ENCODE results near the gene APOBEC3A. TPM values are rescaled to one million over a fixed set of nuclear protein-coding genes. Genes with fewer than 3 reads are reported as not detected.
A peak's percentile ranks its signal among the peaks of the same experiment; 100 is the strongest.

The APOBEC3A gene
- polyA plus RNA-seq, 1 experiment: not detected

DNA sequence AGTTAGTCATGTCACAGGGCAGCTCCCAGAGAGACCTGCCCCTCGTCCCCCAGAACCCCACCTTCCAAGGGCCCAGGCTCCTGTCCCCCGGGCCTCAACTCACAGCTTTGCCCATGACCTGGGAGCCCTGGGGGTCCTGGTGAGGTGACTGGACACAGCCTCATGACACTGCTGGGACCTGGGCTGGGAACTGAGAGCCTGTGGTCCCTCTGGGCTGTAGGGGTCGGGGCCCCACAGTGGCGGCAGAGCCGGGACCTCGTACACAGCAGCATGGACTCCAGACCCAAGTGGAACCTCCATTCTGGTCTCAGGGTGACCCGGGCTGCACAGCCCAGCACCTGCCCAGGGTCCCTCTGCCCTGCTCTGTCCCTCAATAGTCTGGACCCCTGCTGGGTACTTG, 6.9 kb downstream of the APOBEC3A start:
- Histone ChIP-seq H3K9me3 (ENCODE audit: control insufficient read depth, insufficient read depth, low read length) (no peaks in the 10 kb centered on the region; the same call in 1 of the 2 replicates), H3K4me3 (ENCODE audit: low read depth, low read length) (no peak overlapping the region), H3K27me3 (ENCODE audit: control insufficient read depth, insufficient read depth, low read length) (peaks cover 44% of the 10 kb centered on the region), H3K27ac (ENCODE audit: low read depth, low read length) (no peak overlapping the region)
- TF ChIP-seq, protein P1, sequence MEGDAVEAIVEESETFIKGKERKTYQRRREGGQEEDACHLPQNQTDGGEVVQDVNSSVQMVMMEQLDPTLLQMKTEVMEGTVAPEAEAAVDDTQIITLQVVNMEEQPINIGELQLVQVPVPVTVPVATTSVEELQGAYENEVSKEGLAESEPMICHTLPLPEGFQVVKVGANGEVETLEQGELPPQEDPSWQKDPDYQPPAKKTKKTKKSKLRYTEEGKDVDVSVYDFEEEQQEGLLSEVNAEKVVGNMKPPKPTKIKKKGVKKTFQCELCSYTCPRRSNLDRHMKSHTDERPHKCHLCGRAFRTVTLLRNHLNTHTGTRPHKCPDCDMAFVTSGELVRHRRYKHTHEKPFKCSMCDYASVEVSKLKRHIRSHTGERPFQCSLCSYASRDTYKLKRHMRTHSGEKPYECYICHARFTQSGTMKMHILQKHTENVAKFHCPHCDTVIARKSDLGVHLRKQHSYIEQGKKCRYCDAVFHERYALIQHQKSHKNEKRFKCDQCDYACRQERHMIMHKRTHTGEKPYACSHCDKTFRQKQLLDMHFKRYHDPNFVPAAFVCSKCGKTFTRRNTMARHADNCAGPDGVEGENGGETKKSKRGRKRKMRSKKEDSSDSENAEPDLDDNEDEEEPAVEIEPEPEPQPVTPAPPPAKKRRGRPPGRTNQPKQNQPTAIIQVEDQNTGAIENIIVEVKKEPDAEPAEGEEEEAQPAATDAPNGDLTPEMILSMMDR (IDR thresholded peaks at IDR 0.05; ENCODE audit: low read depth, low read length): no peak
- DNase-seq (ENCODE audit: low read depth, low spot score): no peak
- ChIA-PET POLR2A (no interaction called here), CTCF (no interaction called here)

DNA sequence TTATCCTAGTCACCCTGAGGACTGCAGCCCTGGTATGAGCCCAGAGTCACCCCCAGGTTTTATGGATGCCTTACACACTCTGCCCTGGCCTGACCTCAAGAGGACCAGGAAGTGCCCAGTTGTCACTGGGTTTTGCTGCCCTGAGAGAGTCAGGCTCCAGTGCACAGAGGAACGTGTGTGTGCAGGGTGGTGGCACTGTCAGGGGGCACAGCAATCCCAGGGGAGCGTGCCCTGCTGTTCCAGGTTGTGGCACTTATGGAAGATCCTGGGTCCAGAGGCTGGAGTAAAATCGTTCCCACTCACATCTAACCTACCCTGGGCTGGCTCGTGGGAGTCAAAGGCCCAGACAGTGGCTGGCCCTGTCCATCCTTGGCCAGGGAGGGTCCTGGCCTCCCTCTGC, 7.6 kb downstream of the APOBEC3A start:
- no peak for DNase-seq (ENCODE audit: low read depth, low spot score)
- ChIA-PET CTCF (no interaction called here), POLR2A (no interaction called here)
- no peak overlapping the region for H3K27ac ChIP-seq (ENCODE audit: low read depth, low read length)
- TF ChIP-seq, protein P1 (IDR thresholded peaks at IDR 0.05; ENCODE audit: low read depth, low read length): no peak
- no peaks in the 10 kb centered on the region; the same call in 1 of the 2 replicates for H3K9me3 ChIP-seq (ENCODE audit: control insufficient read depth, insufficient read depth, low read length)
- H3K4me3 ChIP-seq (ENCODE audit: low read depth, low read length): no peak overlapping the region
- H3K27me3 ChIP-seq (ENCODE audit: control insufficient read depth, insufficient read depth, low read length): peaks cover 46% of the 10 kb centered on the region

DNA sequence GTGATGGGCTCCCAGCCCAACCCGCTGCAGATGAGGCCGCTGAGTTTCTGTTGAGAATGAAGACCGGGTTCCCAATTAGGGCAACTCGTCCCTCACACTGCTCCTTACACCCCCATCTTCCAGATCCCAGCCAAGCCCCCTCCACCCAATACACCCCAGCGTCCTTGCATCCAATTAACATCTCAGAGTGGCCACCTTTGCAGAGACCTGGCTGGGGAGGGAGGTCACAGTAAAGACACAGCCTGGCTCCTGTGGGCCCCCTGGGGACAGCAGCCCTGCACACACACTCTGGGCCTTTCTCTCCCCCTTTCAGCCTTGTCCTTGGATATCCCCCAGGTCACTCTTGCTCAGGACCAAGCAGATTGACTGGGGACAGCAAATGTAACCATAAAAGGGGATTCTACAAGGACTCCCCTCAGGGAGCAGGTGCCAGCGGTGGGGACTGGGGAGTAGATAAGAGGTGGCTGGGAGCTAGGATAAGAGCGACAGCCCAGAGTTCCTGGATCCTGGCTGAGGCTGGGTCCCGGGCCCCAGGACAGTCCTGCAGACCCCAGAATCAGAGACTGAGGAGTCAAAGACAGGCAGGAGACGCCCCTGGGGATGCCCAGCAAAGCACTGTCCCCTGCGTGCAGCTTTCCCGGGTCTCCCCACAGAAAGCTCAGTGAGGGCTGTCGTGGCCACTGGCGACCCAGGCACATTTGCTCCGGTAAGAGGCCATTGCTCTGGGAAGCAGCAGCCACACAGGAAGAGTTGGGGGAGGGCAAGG, 8.4 kb downstream of the APOBEC3A start:
- Histone ChIP-seq H3K4me3 (ENCODE audit: low read depth, low read length) (no peak overlapping the region), H3K27me3 (ENCODE audit: control insufficient read depth, insufficient read depth, low read length) (peaks cover 43% of the 10 kb centered on the region), H3K9me3 (ENCODE audit: control insufficient read depth, insufficient read depth, low read length) (no peaks in the 10 kb centered on the region; the same call in 1 of the 2 replicates), H3K27ac (ENCODE audit: low read depth, low read length) (no peak overlapping the region)
- ChIA-PET CTCF (no interaction called here), POLR2A (no interaction called here)
- TF ChIP-seq, protein P1 (IDR thresholded peaks at IDR 0.05; ENCODE audit: low read depth, low read length): 0 out of 2 replicates have a peak, but pooled peaks have one; percentile 3
- no peak for DNase-seq (ENCODE audit: low read depth, low spot score)

DNA sequence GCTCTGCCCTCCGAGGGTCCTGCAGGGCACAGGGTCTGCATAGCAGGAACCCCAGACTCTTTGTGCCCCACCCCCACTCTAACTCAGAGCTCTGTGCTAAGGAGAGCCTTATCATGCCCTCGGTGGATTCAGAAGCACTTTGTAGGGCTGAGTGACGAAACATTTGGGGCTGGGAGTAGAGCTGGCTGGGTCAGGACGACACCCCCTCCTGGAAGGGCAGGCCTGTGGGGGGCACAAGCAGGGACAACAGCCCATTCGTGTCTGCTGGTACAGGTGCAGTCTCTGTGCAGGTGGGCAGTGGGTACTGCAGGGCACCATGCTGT, 8.9 kb downstream of the APOBEC3A start:
- Histone ChIP-seq H3K27ac (ENCODE audit: low read depth, low read length) (no peak overlapping the region), H3K4me3 (ENCODE audit: low read depth, low read length) (no peak overlapping the region), H3K9me3 (ENCODE audit: control insufficient read depth, insufficient read depth, low read length) (no peaks in the 10 kb centered on the region; the same call in 1 of the 2 replicates), H3K27me3 (ENCODE audit: control insufficient read depth, insufficient read depth, low read length) (peaks cover 47% of the 10 kb centered on the region)
- ChIA-PET CTCF (no interaction called here), POLR2A (no interaction called here)
- DNase-seq (ENCODE audit: low read depth, low spot score): no peak
- TF ChIP-seq, protein P1 (IDR thresholded peaks at IDR 0.05; ENCODE audit: low read depth, low read length): no peak

DNA sequence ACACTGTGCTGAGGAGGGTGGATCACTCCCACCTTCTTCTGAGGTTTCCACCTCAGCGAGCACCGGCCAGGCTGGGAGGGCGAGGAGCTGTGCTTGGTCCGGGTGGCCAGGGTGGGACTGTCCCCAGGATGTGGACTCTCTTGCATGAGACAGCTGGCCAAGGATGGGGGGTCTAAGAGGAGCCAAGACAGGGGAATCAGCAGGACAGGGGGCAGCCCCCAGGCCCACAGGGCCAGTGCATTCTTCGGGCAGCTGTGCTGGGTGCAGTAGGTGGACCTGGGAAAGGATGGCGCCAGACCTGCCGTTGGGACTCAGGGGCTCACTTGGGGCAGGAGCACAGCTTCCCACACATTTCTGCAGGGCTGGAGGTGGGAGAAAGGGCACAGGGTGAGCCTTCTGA, 9.5 kb downstream of the APOBEC3A start:
- ChIA-PET CTCF (no interaction called here), POLR2A (no interaction called here)
- TF ChIP-seq, protein P1 (IDR thresholded peaks at IDR 0.05; ENCODE audit: low read depth, low read length): no peak

More for the DNA sequence above, 9.5 kb downstream of the APOBEC3A start:
- H3K9me3 ChIP-seq (ENCODE audit: control insufficient read depth, insufficient read depth, low read length): no peaks in the 10 kb centered on the region; the same call in 1 of the 2 replicates
- no peak overlapping the region for H3K4me3 ChIP-seq (ENCODE audit: low read depth, low read length)
- H3K27ac ChIP-seq (ENCODE audit: low read depth, low read length): no peak overlapping the region
- DNase-seq (ENCODE audit: low read depth, low spot score): no peak
- H3K27me3 ChIP-seq (ENCODE audit: control insufficient read depth, insufficient read depth, low read length): peaks cover 48% of the 10 kb centered on the region

Measured in AG04450 (cell line).